T-helper 1 cell treated with Interleukin-12 subunit alpha and Interleukin-12 subunit beta and Interleukin-4 antibody, amounts not matched to agents 30 μg/mL and 1 μg/mL, for 36 hours (primary cell): ENCODE measurements around the gene ANKS1B.

ENCODE experiments used
- H3K27ac Mint-ChIP-seq: one replicate; pipeline ENCODE4 v1.8.0; 2021; ENCODE audit warnings: mild to moderate bottlenecking, mixed read lengths
- H3K27me3 Mint-ChIP-seq: one replicate; pipeline ENCODE4 v1.8.0; 2021; ENCODE audit warnings: low read depth, mixed read lengths
- H3K36me3 Mint-ChIP-seq: one replicate; pipeline ENCODE4 v1.8.0; 2021; ENCODE audit warnings: low read depth, mixed read lengths
- H3K4me1 Mint-ChIP-seq: one replicate; pipeline ENCODE4 v1.8.0; 2021; ENCODE audit warnings: low read depth, mixed read lengths
- H3K4me3 Mint-ChIP-seq: one replicate; pipeline ENCODE4 v1.8.0; 2021; ENCODE audit warnings: mild to moderate bottlenecking, moderate library complexity, mixed read lengths
- H3K9me3 Mint-ChIP-seq: one replicate; pipeline ENCODE4 v1.8.0; 2021; ENCODE audit warnings: mixed read lengths

ANKS1B gene

DNA sequence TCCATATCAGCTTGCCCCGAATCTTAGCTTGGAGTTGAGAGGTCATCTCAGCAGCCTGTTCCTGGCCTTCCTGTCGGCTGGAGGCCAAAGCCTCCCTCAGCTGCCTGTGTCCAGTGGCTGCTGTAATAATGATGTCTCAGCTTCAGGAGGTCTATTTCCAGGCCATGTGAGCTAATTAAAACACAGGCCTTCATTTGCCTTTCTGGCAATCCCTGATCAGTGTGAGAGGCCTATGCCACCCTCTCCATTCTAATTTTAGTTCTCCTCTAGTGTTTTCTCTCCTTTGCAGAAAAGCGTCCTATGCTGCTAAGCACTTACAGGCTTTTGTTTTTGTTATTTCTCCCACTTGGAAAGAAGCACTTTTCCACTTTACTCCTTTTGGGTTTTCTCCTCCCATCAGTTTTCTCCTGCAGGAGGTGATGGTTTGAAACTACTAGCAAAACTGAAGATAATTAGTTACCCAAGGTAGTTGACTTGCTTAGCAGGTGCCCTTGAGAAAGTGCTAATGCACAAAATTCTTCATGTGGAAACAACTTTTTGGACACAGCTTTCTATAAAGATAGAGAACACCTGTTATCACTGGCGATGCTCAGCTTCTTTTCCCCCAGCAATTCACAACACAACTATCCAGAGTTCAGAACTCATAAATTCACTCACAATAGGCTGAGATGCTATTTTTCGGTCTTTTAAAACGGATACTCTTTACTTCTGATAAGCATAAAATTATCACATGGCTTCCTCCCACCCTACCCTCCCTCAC lies 592.5 kb downstream of the ANKS1B start:
- H3K27me3 Mint-ChIP-seq, result no peaks in the 10 kb centered on the region
- H3K27ac Mint-ChIP-seq, result no peak overlapping the region
- H3K9me3 Mint-ChIP-seq, result no peaks in the 10 kb centered on the region
- no peaks in the 10 kb centered on the region for H3K4me1 Mint-ChIP-seq
- no peaks in the 10 kb centered on the region for H3K36me3 Mint-ChIP-seq
- H3K4me3 Mint-ChIP-seq, result no peak overlapping the region

DNA sequence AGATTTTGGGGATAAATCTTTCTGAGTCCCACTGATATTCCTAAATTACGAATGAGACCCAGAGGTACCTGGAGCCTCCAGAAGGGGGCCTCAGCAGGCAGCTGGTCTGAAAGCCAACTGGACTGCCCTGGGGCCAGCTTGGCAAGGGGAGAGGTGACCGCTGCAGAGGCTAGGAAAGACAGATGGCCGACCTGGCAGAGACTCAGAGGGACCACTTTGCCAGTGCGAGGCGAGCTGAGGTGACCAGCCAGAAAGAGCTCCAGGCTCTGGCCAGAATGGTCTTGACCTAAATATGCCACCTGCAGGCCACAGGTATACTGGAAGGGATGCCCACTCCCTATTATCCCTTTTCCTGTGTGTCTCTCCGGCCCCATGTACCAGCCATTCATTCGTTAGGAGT lies 594.0 kb downstream of the ANKS1B start:
- Mint-ChIP-seq H3K9me3 (no peaks in the 10 kb centered on the region), H3K4me3 (no peak overlapping the region), H3K4me1 (no peaks in the 10 kb centered on the region)

DNA sequence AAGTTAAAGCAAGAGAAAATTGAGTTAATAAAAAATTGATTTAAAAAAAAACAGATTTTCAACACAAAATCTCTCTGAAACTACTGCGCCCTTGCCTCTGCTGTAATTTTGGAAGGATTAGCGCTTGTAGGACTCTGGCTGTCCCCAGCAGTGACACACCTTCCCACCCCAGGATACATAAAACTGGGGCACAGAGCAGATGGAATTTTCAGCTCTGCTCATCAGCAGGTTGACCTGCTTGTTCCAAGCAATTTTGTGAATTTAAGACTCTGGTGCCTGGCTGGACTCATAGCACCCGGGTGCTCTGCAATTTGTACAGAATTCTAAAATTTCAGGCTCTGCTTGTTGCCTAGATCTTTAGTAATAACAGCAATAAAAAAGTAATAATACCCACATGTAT lies 595.0 kb downstream of the ANKS1B start:
- Mint-ChIP-seq H3K27ac (no peak overlapping the region), H3K36me3 (no peaks in the 10 kb centered on the region), H3K9me3 (no peaks in the 10 kb centered on the region), H3K4me1 (no peaks in the 10 kb centered on the region), H3K27me3 (no peaks in the 10 kb centered on the region), H3K4me3 (no peak overlapping the region)

More for the DNA sequence above, 594.0 kb downstream of the ANKS1B start:
- no peaks in the 10 kb centered on the region for H3K36me3 Mint-ChIP-seq
- H3K27ac Mint-ChIP-seq, result no peak overlapping the region
- H3K27me3 Mint-ChIP-seq, result no peaks in the 10 kb centered on the region

DNA sequence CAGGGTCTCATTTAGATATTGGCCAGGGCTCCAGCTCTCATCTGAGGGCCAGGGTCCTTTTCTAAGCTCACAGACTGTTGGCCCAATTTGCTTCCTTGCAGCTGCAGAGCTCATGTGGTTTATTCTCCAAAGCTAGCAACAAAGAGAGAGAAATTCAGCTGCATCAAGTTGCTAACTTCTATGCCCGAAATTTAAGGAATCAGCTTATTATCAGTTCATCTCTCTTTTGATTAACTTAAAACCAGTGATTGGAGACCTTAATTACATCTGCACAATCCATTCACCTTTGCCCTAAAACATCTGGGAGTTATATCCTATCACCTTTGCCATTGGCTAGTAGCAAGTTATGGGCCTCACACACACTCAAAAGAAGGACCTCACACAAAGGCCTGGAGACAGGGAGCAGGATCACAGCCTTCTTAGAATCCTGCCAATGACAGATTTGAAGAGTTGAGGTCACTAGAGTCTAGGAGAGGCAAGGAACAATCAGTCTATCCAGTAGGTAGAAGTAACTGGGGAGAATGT lies 596.0 kb downstream of the ANKS1B start:
- H3K4me1 Mint-ChIP-seq, result no peaks in the 10 kb centered on the region
- no peaks in the 10 kb centered on the region for H3K9me3 Mint-ChIP-seq

DNA sequence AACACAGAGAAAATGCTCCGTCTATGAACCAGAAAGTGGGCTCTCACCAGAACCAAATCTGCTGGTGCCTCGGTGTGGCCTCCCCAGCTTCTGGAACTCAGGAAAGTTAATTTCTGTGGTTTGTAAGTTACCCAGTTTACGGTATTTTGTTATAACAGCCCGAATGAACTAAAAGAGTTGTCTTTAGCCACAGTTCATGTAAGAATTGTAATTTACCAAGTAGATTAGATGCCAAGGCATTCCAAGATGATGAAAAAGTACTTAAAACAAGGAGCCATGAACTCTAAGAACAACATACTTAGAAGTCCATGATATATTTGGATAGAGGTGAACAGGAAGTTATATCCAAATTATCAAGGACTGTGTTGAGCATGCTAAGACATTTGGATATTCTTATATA lies 597.1 kb downstream of the ANKS1B start:
- Mint-ChIP-seq H3K4me1 (no peaks in the 10 kb centered on the region), H3K36me3 (no peaks in the 10 kb centered on the region), H3K4me3 (no peak overlapping the region), H3K27ac (no peak overlapping the region), H3K27me3 (no peaks in the 10 kb centered on the region), H3K9me3 (no peaks in the 10 kb centered on the region)

More for the DNA sequence above, 596.0 kb downstream of the ANKS1B start:
- H3K27me3 Mint-ChIP-seq, result no peaks in the 10 kb centered on the region
- no peak overlapping the region for H3K4me3 Mint-ChIP-seq
- no peaks in the 10 kb centered on the region for H3K36me3 Mint-ChIP-seq
- H3K27ac Mint-ChIP-seq, result no peak overlapping the region

DNA sequence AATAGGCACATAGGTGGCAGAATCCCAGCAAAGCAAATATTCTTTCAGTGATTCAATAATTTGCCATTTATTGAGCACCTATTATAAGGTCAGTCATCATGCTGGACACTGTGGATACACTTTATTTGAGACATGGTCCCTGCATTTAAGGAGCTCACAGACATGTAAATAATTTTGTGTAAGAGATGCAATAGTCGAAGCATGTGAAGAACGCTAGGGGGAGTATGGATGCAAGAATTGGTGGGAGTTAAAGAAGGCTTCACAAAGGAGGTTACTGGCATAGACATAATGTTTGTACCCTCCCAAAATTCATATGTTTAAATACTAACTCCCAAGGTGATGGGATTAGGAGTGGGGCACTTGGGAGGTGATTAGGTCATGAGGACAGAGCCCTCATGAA lies 597.8 kb downstream of the ANKS1B start:
- Mint-ChIP-seq H3K27me3 (no peaks in the 10 kb centered on the region), H3K36me3 (no peaks in the 10 kb centered on the region), H3K4me3 (no peak overlapping the region), H3K4me1 (no peaks in the 10 kb centered on the region), H3K9me3 (no peaks in the 10 kb centered on the region), H3K27ac (no peak overlapping the region)

DNA sequence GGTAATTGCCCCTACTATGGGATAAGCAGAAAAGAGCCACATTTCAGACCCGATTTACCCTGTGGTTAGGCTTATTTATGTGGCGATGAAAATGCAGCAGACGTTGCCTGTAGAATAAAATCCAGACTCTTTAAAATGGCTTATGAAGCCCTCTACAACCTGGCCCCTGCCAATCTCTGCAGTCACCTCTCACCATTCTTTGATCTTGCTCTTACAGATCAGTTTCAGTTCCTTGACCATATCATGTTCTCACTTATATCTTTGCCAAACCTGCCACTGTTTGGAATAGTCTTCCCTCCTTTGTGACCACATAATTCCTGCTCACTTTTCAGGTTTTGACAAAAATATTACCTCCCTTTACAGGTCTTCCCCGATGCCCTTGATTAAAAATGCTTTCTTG lies 601.5 kb downstream of the ANKS1B start:
- Mint-ChIP-seq H3K4me3 (no peak overlapping the region), H3K36me3 (no peaks in the 10 kb centered on the region), H3K9me3 (peaks cover 8% of the 10 kb centered on the region), H3K27ac (no peak overlapping the region), H3K27me3 (no peaks in the 10 kb centered on the region), H3K4me1 (no peaks in the 10 kb centered on the region)

DNA sequence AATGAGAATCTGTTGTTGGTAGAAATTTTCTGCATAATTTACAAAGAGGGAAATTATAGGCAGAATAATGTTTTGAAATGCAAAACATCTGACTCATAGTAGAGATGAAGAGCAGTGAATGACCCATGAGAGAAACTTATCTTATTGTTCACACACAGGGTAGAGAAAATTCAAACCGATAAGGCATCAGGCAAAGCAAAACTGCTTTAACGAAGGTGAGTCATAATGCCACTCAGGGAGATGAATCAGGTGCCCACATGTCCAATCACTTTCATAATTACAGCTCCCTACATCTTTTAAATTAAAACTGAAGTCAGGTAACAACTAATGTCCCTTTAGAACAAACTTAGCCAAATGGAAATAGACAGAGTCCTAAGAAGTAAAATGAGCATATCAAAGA lies 602.7 kb downstream of the ANKS1B start:
- no peak overlapping the region for H3K4me3 Mint-ChIP-seq
- no peak overlapping the region for H3K27ac Mint-ChIP-seq

DNA sequence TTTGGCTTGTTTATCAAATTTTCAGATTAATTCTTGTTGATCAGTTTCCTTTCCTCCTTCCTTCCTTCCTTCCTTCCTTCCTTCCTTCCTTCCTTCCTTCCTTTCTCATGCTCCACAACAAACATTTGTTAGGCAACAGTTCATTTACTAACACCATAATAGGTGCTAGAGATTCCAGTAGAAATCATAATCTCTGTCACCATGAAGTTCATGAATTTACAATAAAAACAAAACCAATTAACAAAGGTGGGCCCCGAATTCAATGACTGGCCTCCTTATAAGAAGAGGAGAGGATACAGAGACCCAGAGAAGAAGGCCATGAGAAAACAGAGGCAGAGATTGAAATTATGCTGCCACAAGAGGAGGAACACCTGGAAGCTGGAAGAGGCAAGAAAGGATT lies 604.0 kb downstream of the ANKS1B start:
- Mint-ChIP-seq H3K27ac (no peak overlapping the region), H3K4me1 (no peaks in the 10 kb centered on the region), H3K27me3 (no peaks in the 10 kb centered on the region), H3K4me3 (no peak overlapping the region), H3K9me3 (peaks cover 8% of the 10 kb centered on the region), H3K36me3 (no peaks in the 10 kb centered on the region)

More for the DNA sequence above, 602.7 kb downstream of the ANKS1B start:
- no peaks in the 10 kb centered on the region for H3K4me1 Mint-ChIP-seq
- H3K36me3 Mint-ChIP-seq, result no peaks in the 10 kb centered on the region
- H3K27me3 Mint-ChIP-seq, result no peaks in the 10 kb centered on the region
- H3K9me3 Mint-ChIP-seq, result peaks cover 8% of the 10 kb centered on the region

DNA sequence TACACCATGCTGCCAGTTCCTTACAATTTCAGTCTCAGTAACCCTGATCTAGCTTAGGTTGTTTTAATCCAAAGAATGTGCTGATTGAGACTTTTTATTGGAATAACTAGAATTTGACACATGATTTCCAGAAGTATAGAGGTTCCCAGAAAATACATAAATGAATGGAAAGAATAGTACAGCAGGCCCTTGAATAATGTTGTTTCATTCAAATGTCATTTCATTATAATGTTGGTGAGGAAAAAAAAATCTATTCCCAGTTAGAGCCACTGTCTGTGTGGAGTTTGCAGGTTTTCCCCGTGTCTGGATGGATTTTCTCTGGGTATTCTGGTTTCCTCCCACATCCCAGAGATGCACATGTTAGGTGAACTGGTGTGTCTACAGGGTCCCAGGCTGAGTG lies 610.7 kb downstream of the ANKS1B start:
- H3K36me3 Mint-ChIP-seq, result no peaks in the 10 kb centered on the region
- H3K4me3 Mint-ChIP-seq, result no peak overlapping the region
- no peak overlapping the region for H3K27ac Mint-ChIP-seq
- H3K9me3 Mint-ChIP-seq, result no peaks in the 10 kb centered on the region
- H3K4me1 Mint-ChIP-seq, result no peaks in the 10 kb centered on the region
- no peaks in the 10 kb centered on the region for H3K27me3 Mint-ChIP-seq

DNA sequence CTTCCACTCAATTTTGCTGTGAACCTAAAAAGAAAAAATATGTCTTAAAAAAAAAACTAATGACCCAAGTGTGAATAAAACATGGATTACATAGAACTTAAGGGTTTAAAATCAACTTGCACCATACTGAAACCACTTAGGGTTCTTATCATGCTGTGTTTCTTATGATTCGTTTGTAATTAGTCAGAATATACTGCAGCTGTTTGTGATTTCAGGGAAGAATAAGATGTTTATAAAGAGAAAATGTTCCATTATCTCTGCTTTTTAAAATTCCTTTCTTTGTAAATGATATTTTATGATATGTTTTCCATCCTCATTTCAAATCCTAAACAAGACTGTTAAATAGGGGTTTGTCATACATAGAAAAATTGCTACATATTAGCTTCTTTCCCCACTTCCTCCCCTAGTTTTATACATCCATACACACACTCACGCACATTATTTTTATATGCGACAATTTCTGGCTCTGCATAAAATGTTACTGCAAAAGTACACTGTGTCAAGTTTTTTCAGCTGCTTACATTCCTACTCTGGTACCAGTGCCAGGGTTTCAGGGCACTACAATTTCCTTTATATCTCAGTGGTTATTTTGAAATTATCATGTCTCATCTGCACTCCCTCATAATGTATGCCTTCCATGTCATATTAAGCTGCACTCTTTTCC lies 612.3 kb downstream of the ANKS1B start:
- Mint-ChIP-seq H3K4me3 (no peak overlapping the region), H3K4me1 (no peaks in the 10 kb centered on the region), H3K36me3 (no peaks in the 10 kb centered on the region), H3K27me3 (no peaks in the 10 kb centered on the region), H3K9me3 (no peaks in the 10 kb centered on the region), H3K27ac (no peak overlapping the region)

DNA sequence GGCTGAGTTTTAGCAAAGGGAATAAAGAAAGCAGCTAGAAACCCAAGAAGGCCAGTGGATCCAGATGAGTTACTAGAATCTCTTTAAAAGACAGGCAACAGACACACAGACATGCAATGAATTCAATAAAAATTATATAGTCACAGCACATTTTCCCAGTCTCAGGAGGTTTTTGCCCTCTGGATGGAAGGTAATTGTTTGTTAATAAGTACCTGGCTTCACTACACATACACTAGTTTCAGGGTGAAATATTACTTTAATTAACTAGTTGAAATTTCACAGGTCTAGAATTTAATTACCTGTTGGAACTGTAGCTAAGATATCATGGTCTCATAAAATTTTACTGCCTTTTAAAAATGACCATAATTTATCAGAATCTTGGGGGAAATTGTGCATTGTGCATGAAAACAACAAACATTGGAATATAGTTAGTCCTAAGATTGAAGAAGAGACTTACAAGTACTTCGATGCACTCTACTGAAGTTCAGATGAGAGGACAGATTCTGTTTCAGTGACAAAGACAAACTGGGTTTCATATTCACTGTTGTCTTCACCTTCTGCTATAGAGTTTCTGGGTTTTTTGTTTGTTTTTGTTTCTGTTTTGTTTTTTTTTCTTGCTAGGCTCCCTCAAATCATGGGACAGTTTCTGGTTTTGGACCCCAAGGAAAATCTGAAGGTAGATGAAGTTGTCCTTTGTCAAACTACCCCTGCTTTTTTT lies 614.2 kb downstream of the ANKS1B start:
- H3K36me3 Mint-ChIP-seq, result no peaks in the 10 kb centered on the region
- no peaks in the 10 kb centered on the region for H3K27me3 Mint-ChIP-seq
- no peaks in the 10 kb centered on the region for H3K4me1 Mint-ChIP-seq
- H3K4me3 Mint-ChIP-seq, result no peak overlapping the region
- H3K9me3 Mint-ChIP-seq, result no peaks in the 10 kb centered on the region
- H3K27ac Mint-ChIP-seq, result no peak overlapping the region

DNA sequence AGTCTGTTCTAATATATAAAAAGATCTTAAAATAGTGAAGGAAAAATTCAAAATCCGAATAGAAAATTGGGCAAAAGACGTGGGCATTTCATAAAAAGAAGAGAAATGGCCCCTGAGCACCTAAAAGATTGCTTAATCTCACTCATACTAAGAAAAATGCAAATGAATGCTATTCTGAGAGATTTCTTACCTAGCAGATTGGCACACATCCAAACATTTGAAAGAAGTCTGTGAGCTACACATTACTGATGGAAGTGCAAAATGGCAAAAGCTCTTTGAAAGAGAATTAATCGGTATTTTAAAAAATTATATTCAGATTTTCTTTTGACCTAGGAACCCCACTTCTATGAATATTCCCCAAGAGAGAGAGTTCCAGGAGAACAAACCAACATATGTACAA lies 617.6 kb downstream of the ANKS1B start:
- H3K4me3 Mint-ChIP-seq, result no peak overlapping the region
- H3K27me3 Mint-ChIP-seq, result no peaks in the 10 kb centered on the region
- H3K36me3 Mint-ChIP-seq, result no peaks in the 10 kb centered on the region
- no peak overlapping the region for H3K27ac Mint-ChIP-seq
- no peaks in the 10 kb centered on the region for H3K4me1 Mint-ChIP-seq
- H3K9me3 Mint-ChIP-seq, result no peaks in the 10 kb centered on the region

DNA sequence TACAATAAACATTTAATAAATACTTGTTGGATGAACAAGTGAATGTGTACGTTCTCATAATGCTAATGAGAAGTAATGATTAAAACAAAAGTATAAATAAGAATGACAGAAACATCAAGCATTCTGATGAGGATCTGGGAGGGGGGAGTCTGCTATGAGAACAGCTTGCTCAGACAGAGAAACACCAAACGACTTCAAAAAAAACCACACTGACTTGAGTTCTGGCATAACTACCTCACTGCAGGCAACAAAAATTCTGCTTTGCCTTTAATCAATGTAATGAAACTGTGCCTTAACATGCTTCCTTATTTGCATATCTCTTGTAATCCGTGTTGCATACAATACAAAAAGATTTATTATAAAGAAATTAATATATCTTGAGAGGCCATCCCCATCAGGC lies 632.5 kb downstream of the ANKS1B start:
- Mint-ChIP-seq H3K36me3 (no peaks in the 10 kb centered on the region), H3K27ac (no peak overlapping the region), H3K4me1 (no peaks in the 10 kb centered on the region), H3K27me3 (no peaks in the 10 kb centered on the region), H3K4me3 (no peak overlapping the region), H3K9me3 (no peaks in the 10 kb centered on the region)

DNA sequence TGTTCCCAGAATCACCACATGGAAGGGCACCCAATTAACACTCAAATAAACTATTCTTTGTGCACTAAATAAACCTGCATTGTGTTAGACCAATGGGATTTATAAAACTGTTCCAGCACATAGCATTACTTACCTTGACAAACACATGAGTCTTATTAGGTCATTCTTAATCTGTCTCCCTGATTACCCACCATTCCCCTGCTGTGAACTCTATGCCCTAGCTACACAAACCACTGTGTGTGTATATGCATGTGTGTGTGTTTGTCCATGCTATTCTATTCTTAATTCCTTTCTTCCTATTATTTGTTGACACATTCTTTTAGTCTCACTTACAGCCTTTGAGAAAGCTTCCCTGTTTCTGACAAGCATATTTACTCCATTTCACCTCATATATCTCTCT lies 640.8 kb downstream of the ANKS1B start:
- Mint-ChIP-seq H3K9me3 (no peaks in the 10 kb centered on the region), H3K4me1 (no peaks in the 10 kb centered on the region), H3K27me3 (no peaks in the 10 kb centered on the region), H3K27ac (no peak overlapping the region), H3K4me3 (no peak overlapping the region), H3K36me3 (no peaks in the 10 kb centered on the region)
